Activated CD8-positive, alpha-beta memory T cell treated with anti-CD3 and anti-CD28 coated beads, Interleukin-2, amount 10 ng/mL, durations not matched to agents 7 days and 5 days (primary cell): Measurements from ENCODE around the gene CPNE2. TPM values are rescaled to one million over a fixed set of nuclear protein-coding genes. Genes with fewer than 3 reads are reported as not detected.
A peak's percentile ranks its signal among the peaks of the same experiment; 100 is the strongest.
"Not testable (repeated sequence)": the region's sequence is repeated elsewhere in the genome, so short reads cannot be mapped to it uniquely, and the experiment has no call there.

Experiments used
- ATAC-seq: fragments of 150-1000 bp; cut with Tn5 transposase; one replicate; pipeline ENCODE4 v1.10.0; 2021; ENCODE audit warnings: moderate library complexity
- CTCF ChIA-PET: fragments of 350-600 bp; sonication (Branson Sonifier 250); formaldehyde crosslinking; loops from one replicate; lab custom pipeline; 2021; ENCODE audit warnings: antibody characterized with exemption; lab: Charles Lee
- DNase-seq: peaks from one replicate; pipeline ENCODE4 v3.0.0-alpha.2; 2020
- H3K27ac Mint-ChIP-seq: one replicate; pipeline ENCODE4 v1.8.0; 2021; ENCODE audit warnings: mild to moderate bottlenecking, mixed read lengths
- H3K27me3 Mint-ChIP-seq: one replicate; pipeline ENCODE4 v1.8.0; 2021; ENCODE audit warnings: mixed read lengths
- H3K36me3 Mint-ChIP-seq: one replicate; pipeline ENCODE4 v1.8.0; 2021; ENCODE audit warnings: mild to moderate bottlenecking, mixed read lengths
- H3K4me1 Mint-ChIP-seq: one replicate; pipeline ENCODE4 v1.8.0; 2021; ENCODE audit warnings: mixed read lengths
- H3K4me3 Mint-ChIP-seq: one replicate; pipeline ENCODE4 v1.8.0; 2021; ENCODE audit warnings: mild to moderate bottlenecking, moderate library complexity, mixed read lengths
- H3K9me3 Mint-ChIP-seq: one replicate; pipeline ENCODE4 v1.8.0; 2022; ENCODE audit warnings: low read depth, mixed read lengths
- total RNA-seq, 2 experiments: library from RNA; stranded (reverse); gene quantifications; one replicate each; pipeline ENCODE4 v1.2.3, GENCODE V29; 2021

Gene CPNE2
- total RNA-seq, 2 experiments from 2014 or later: 3.2 to 9.6 TPM

DNA sequence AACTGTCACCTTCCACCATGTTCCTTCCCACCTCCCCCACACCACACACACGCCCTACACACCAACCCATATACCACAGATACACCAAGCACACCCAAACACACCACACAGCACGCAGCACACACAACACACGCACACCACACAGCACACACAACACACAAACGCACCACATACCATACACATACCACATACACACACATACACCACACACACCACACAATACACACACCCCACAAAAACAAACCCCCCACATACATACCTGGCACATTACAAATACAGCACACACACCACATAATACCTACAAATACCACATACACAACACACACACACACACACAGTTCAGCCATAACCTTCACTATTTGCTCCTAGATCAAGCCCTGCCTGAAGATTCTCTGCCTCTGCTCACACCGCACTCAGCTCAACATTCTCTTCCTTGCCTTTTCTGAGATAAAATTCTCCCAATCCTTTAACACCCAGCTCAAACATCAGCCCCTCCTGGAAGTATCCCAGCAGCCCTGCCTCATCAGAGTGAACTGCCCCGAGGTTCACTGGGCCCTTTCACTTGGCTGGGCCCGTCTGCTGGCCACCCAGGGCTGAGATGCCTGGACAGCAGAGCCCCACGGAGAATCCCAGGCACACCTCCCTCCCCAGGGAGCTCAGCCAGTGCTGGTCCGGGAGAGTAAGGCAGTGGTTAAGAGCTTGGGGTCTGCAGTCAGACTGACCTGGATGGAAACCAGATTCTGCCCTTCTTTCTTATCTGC lies 31.9 kb upstream of the CPNE2 start:
- H3K27ac Mint-ChIP-seq: peak overlapping the region; percentile 22
- ATAC-seq: no peak

DNA sequence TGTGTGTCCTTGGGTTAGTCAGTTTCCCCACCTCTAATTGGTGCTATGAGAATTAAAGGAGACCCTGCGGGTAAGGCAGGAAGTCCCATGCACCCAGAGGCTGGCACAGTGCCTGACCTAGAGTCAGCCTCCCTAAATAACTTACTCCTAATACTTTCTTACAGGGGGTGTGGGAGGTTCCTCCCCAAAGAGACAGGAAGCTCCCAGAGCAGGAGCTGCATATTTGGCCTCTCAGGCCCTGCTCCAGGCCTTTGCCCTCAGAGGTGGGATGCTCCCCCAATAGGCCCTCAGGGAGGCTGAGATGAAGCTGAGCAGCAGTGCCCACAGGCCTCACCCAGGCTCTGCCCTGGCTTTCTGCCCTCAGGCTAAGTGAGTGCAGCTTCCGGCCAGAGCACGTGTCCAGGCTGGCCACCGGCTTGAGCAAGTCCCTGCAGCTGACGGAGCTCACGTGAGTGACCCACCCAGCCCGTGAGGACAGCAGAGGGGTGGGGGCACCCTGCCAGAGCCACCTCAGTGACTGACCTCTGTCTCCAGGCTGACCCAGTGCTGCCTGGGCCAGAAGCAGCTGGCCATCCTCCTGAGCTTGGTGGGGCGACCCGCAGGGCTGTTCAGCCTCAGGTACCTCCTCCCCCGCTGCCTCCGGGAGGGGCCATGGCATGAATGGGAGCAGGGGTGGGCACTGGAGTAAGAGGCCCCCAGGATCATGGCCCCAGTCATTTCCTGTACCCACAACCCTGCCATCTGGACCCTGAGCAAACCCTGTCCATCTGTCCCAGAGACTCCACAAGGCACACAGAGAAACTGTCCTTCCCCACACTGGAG lies 31.1 kb upstream of the CPNE2 start:
- H3K27me3 Mint-ChIP-seq: no peaks in the 10 kb centered on the region
- CTCF ChIA-PET: interaction anchor here (0.9 to 1.8 kb wide), 2 partner anchors 96 to 97 kb away, joined by 3 to 4 read pairs; no protein-coding TSS in a partner anchor

More for the DNA sequence above, 31.9 kb upstream of the CPNE2 start:
- no peak overlapping the region for H3K4me3 Mint-ChIP-seq
- CTCF ChIA-PET: interaction anchor here (1.4 to 1.8 kb wide), 2 partner anchors 95 to 96 kb away, joined by 3 to 4 read pairs; no protein-coding TSS in a partner anchor
- no peak for DNase-seq
- H3K9me3 Mint-ChIP-seq: no peaks in the 10 kb centered on the region
- H3K4me1 Mint-ChIP-seq: no peaks in the 10 kb centered on the region
- H3K36me3 Mint-ChIP-seq: peaks cover 33% of the 10 kb centered on the region
- H3K27me3 Mint-ChIP-seq: no peaks in the 10 kb centered on the region

DNA sequence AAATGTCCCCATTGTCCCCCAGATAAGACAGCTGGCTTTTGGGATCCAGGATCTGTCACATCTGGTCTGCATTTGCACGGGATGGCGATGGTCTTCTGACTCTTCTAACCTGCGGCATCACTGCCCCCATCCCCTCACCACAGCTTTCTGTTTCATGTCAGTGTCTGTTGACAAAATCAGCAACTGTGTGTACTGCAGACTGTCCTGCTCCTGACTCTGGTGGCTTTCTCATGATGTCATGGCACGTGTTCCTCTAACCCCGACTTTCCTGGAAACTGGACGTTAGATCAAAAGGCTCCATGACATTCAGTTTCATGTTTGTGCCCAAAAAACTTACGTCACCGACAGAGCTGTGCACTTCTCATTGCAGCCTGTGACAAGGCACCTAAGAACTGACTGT lies 30.1 kb upstream of the CPNE2 start:
- Mint-ChIP-seq H3K27ac (no peak overlapping the region), H3K4me3 (no peak overlapping the region), H3K9me3 (no peaks in the 10 kb centered on the region), H3K36me3 (peaks cover 36% of the 10 kb centered on the region), H3K4me1 (no peaks in the 10 kb centered on the region), H3K27me3 (no peaks in the 10 kb centered on the region)
- CTCF ChIA-PET: interaction anchor here (0.9 to 1.7 kb wide), 2 partner anchors 22 to 98 kb away, joined by 3 read pairs; no protein-coding TSS in a partner anchor
- ATAC-seq: no peak
- DNase-seq: no peak

More for the DNA sequence above, 31.1 kb upstream of the CPNE2 start:
- H3K36me3 Mint-ChIP-seq: peaks cover 31% of the 10 kb centered on the region
- peak overlapping the region; percentile 27 for H3K27ac Mint-ChIP-seq
- ATAC-seq (no peak), DNase-seq (no peak)
- H3K9me3 Mint-ChIP-seq: no peaks in the 10 kb centered on the region
- no peak overlapping the region for H3K4me3 Mint-ChIP-seq
- H3K4me1 Mint-ChIP-seq: no peaks in the 10 kb centered on the region

DNA sequence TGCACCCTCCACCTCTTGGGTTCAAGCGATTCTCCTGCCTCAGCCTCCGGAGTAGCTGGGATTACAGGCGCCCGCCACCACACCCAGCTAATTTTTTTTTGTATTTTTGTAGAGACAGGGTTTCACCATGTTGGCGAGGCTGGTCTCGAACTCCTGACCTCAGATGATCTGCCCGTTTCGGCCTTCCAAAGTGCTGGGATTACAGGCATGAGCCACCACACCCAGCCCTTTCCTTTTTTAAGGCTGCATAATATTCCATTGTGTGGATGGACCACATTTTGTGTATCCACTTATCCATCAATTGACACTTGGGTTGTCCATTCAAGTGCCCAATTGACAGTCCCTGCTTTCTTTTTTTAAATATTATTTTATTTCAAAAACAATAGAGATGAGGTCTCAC lies 29.2 kb upstream of the CPNE2 start:
- H3K27me3 Mint-ChIP-seq, H3K27ac Mint-ChIP-seq, DNase-seq, H3K9me3 Mint-ChIP-seq, ATAC-seq, H3K4me1 Mint-ChIP-seq, H3K4me3 Mint-ChIP-seq: not testable (repeated sequence)
- CTCF ChIA-PET: interaction anchor here (1.7 kb wide), 1 partner anchor 21 kb away, joined by 3 read pairs; no protein-coding TSS in a partner anchor
- peaks cover 35% of the 10 kb centered on the region for H3K36me3 Mint-ChIP-seq

DNA sequence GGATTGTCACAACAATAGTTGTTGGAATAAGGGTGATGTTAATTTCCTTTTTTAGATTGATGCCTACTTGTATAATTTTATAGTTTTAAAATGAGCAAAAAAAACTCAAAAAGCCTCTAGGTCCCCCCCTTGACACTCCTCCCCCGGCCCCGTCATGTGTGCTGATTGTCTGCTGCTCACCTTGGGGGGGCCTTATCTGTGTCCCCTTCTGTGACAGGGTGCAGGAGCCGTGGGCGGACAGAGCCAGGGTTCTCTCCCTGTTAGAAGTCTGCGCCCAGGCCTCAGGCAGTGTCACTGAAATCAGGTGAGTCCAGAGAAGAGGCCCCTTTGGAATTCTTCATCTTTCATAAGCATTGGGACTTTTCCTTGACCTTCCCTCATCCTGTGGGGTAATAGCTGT lies 27.4 kb upstream of the CPNE2 start:
- Mint-ChIP-seq H3K4me1 (peaks cover 7% of the 10 kb centered on the region), H3K36me3 (peaks cover 47% of the 10 kb centered on the region), H3K27ac (no peak overlapping the region), H3K27me3 (no peaks in the 10 kb centered on the region), H3K4me3 (no peak overlapping the region), H3K9me3 (no peaks in the 10 kb centered on the region)
- CTCF ChIA-PET: interaction anchor here (3.3 kb wide), 1 partner anchor 100 kb away, joined by 13 read pairs; no protein-coding TSS in a partner anchor
- no peak for DNase-seq
- ATAC-seq: no peak

DNA sequence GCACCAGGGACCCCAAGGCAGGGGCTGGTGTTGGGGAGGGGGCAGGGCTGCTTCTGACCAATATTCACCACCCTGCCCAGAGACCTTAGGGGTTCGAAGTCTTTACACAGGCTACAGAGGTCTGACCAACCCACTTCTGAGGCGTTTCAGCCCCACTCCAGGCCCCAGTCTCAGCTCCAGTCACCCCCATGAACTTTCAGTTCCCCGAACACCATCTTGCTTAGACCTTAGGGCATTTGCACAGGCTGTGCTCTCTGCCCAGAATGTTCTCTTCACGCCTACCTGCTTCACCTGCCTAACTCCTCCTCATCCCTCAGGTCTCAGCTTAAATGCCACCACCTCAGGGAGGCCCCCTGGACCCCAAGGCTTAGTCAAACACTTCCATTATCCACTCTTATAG lies 25.8 kb upstream of the CPNE2 start:
- H3K36me3 Mint-ChIP-seq: peaks cover 55% of the 10 kb centered on the region
- H3K27ac Mint-ChIP-seq: no peak overlapping the region
- H3K4me3 Mint-ChIP-seq: no peak overlapping the region
- no peaks in the 10 kb centered on the region for H3K27me3 Mint-ChIP-seq
- ATAC-seq: no peak
- peaks cover 21% of the 10 kb centered on the region for H3K4me1 Mint-ChIP-seq
- no peaks in the 10 kb centered on the region for H3K9me3 Mint-ChIP-seq
- no peak for DNase-seq
- CTCF ChIA-PET: interaction anchor here (0.8 to 3.3 kb wide), 5 partner anchors 13 to 101 kb away, joined by 3 to 13 read pairs (median 4); partner anchors contain the start of gene CPNE2

DNA sequence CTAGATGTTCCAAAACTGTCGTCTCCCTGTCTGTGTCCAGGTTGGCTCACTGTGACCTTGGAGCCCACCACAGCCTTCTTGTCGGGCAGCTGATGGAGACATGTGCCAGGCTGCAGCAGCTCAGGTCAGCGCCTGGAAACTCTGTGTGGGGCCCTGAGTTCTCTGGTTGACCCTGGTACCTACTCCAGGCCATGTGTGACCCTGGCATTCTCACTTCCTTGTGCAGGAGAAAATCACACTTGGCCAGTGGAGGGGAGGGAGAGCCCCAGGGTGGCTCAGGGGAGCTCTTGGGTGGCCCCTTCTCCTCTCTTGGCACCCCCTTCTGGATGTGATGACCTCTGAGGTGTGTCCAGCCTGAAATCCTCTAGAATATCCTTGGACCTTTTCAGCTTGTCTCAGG lies 25.0 kb upstream of the CPNE2 start:
- Mint-ChIP-seq H3K27me3 (no peaks in the 10 kb centered on the region), H3K27ac (no peak overlapping the region), H3K4me3 (no peak overlapping the region), H3K4me1 (peaks cover 28% of the 10 kb centered on the region), H3K9me3 (no peaks in the 10 kb centered on the region), H3K36me3 (peaks cover 56% of the 10 kb centered on the region)
- no peak for ATAC-seq
- DNase-seq: no peak
- CTCF ChIA-PET: interaction anchor here (0.8 to 3.3 kb wide), 6 partner anchors 12 to 102 kb away, joined by 3 to 13 read pairs (median 4); partner anchors contain the start of gene CPNE2

DNA sequence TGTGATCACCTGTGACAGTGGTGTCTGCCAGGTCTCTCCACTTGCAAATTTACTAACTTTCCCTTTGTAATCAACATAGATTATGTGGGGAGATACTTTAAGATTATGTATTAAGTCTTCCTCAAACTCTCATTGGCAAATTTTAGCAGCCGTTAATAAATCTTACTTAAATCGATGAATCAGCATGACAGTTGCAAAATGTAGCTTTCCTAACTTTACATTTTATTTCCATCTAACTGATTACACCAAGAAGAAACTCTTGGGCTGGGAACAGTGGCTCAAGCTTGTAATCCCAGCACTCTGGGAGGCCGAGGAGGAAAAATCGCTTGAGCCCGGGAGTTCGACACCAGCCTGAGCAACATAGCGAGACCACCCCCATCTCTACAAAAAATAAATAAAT lies 23.3 kb upstream of the CPNE2 start:
- ATAC-seq (no peak), DNase-seq (no peak)
- CTCF ChIA-PET: interaction anchor here (0.6 to 1.5 kb wide), 3 partner anchors 15 to 105 kb away, joined by 3 to 11 read pairs (median 3); no protein-coding TSS in a partner anchor
- Mint-ChIP-seq H3K4me3 (no peak overlapping the region), H3K27me3 (no peaks in the 10 kb centered on the region), H3K27ac (no peak overlapping the region), H3K4me1 (peaks cover 29% of the 10 kb centered on the region), H3K36me3 (peaks cover 55% of the 10 kb centered on the region), H3K9me3 (no peaks in the 10 kb centered on the region)

DNA sequence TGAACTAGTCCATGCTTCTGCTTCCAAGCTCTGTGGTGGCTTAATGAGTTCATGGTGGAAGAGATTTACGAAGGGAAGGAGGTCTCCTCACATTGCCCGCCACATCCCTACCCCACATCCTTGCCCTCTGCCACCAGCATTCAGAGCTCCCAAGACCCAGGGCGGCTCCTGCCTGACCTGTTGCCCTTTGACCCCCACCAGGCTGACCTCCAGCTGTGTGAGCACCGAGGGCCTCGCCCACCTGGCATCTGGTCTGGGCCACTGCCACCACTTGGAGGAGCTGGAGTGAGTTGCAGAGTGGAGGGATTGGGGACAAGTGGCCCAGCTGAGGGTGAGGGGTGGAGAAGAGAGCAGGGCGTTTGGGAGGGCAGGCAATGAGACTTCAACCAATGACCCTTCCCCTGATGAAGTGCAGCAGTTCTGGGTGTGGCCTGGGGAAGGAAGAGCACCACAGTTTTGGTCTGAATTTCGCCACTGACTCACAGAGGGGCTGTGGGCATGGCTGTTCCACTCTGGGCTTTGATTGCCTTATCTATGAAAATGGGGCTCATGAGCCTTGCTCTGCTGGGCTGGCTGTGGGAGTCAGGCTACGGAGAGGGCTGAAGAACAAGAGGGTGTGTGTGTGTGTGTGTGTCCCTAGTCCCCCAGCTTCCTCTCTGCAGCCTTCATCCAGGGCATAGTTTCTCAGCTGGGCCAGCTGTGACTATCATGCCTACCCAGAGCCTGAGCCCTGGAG lies 22.6 kb upstream of the CPNE2 start:
- Mint-ChIP-seq H3K4me1 (peaks cover 29% of the 10 kb centered on the region), H3K27ac (peak overlapping the region; percentile 61), H3K27me3 (no peaks in the 10 kb centered on the region), H3K9me3 (no peaks in the 10 kb centered on the region), H3K36me3 (peaks cover 54% of the 10 kb centered on the region), H3K4me3 (no peak overlapping the region)
- CTCF ChIA-PET: interaction anchor here (0.6 to 1.5 kb wide), 3 partner anchors 14 to 106 kb away, joined by 3 to 11 read pairs (median 3); no protein-coding TSS in a partner anchor
- DNase-seq: no peak
- peak; percentile 6 for ATAC-seq

DNA sequence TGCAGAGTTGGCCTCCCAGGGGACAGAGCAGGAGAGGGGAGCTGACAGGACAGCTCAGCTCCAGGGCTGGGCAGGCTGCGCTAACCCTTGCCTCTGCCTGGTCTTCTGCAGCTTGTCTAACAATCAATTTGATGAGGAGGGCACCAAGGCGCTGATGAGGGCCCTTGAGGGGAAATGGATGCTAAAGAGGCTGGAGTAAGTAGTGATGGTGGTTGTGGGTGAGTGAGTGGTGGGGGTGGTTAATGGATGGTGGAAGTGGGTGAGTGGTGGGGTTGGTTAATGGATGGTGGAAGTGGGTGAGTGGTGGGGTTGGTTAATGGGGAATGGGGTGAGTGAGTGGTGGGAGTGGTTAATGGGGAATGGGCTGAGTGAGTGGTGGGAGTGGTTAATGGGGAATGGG lies 22.0 kb upstream of the CPNE2 start:
- no peak overlapping the region for H3K4me3 Mint-ChIP-seq
- DNase-seq (no peak), ATAC-seq (peak; percentile 11)
- peaks cover 29% of the 10 kb centered on the region for H3K4me1 Mint-ChIP-seq
- H3K27ac Mint-ChIP-seq: peak overlapping the region; percentile 61
- no peaks in the 10 kb centered on the region for H3K27me3 Mint-ChIP-seq
- H3K9me3 Mint-ChIP-seq: no peaks in the 10 kb centered on the region
- peaks cover 53% of the 10 kb centered on the region for H3K36me3 Mint-ChIP-seq
- CTCF ChIA-PET: interaction anchor here (1.3 to 1.5 kb wide), 2 partner anchors 13 to 23 kb away, joined by 3 to 11 read pairs; no protein-coding TSS in a partner anchor

DNA sequence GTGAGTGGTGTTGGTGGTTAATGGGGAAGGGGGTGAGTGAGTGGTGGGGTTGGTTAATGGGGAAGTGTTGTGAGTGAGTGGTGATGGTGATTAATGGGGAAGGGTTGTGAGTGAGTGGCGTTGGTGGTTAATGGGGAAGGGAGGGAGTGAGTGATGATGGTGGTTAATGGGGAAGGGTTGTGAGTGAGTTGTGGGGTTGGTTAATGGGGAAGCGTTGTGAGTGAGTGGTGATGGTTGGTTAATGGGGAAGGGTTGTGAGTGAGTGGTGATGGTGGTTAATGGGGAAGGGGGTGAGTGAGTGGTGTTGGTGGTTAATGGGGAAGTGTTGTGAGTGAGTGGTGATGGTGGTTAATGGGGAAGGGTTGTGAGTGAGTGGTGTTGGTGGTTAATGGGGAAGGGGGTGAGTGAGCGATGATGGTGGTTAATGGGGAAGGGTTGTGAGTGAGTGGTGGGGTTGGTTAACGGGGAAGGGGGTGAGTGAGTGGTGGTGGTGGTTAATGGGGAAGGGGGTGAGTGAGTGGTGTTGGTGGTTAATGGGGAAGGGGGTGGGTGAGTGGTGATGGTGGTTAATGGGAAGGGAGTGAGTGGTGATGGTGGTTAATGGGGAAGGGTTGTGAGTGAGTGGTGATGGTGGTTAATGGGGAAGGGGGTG lies 21.2 kb upstream of the CPNE2 start:
- H3K4me3 Mint-ChIP-seq, H3K9me3 Mint-ChIP-seq, H3K27me3 Mint-ChIP-seq, ATAC-seq: not testable (repeated sequence)
- H3K4me1 Mint-ChIP-seq: peaks cover 29% of the 10 kb centered on the region
- H3K27ac Mint-ChIP-seq: peak overlapping the region; percentile 61
- peaks cover 55% of the 10 kb centered on the region for H3K36me3 Mint-ChIP-seq
- CTCF ChIA-PET: interaction anchor here (3.7 kb wide), 1 partner anchor 13 kb away, joined by 16 read pairs; no protein-coding TSS in a partner anchor
- peak; percentile 44 for DNase-seq
